Endothelial cell of umbilical vein (primary cell): ENCODE data around the gene LHX4. TPM values are rescaled to one million over a fixed set of nuclear protein-coding genes. Genes with fewer than 3 reads are reported as not detected.

Experiments used
- BruUV-seq: library from RNA; stranded (reverse); fragments of 400-500 nt; replicated peaks from 2 replicates; lab custom pipeline; 2021; lab: Mats Ljungman, UMichigan
- CTCF ChIA-PET: fragments of 300-600, 350-600 bp; sonication (Branson Sonifier 250); formaldehyde crosslinking; loops from one replicate; lab custom pipeline; 2021; ENCODE audit warnings: antibody characterized with exemption, inconsistent platforms; lab: Charles Lee
- POLR2A ChIA-PET: fragments of 300-600, 350-600 bp; sonication (Branson Sonifier 250); formaldehyde crosslinking; loops from one replicate; lab custom pipeline; 2021; ENCODE audit warnings: antibody characterized with exemption, inconsistent platforms; lab: Charles Lee
- DNase-seq: peaks from one replicate; pipeline ENCODE4 v3.0.0-alpha.2; 2011; ENCODE audit warnings: low read depth, low spot score
- FAIRE-seq: peaks from 2 replicates; lab custom pipeline; 2011; peaks lifted over from hg19 to GRCh38; lab: Jason Lieb, UNC
- H2AFZ ChIP-seq: 2 replicates; pipeline ENCODE4 v1.6.0; 2012; ENCODE audit warnings: low read depth, low read length, control low read depth, inconsistent platforms
- H3K27ac ChIP-seq: 2 replicates; pipeline ENCODE4 v1.5.1; 2011; ENCODE audit warnings: low read depth, mild to moderate bottlenecking, control low read depth, low read length, moderate library complexity; ENCODE audit not compliant: insufficient read depth
- H3K27me3 ChIP-seq, 2 experiments: 2 replicates each; pipeline versions ENCODE4 v1.6.0 to v1.6.1; 2011; ENCODE audit warnings: low read length in 2 of 2, mixed read lengths in 1 of 2; ENCODE audit not compliant: control insufficient read depth in 2 of 2, insufficient read depth in 2 of 2
- H3K36me3 ChIP-seq, 2 experiments: 2 replicates in 1 of 2; 3 replicates in 1 of 2; pipeline ENCODE4 v1.5.1; 2011; ENCODE audit warnings: low read length in 2 of 2, mild to moderate bottlenecking in 1 of 2, moderate library complexity in 1 of 2; ENCODE audit not compliant: control insufficient read depth in 2 of 2, insufficient read depth in 2 of 2; ENCODE audit errors: extremely low read depth in 1 of 2
- H3K4me1 ChIP-seq: 3 replicates; pipeline ENCODE4 v1.5.1; 2011; ENCODE audit warnings: mild to moderate bottlenecking, low read length; ENCODE audit not compliant: control insufficient read depth, insufficient read depth; ENCODE audit errors: extremely low read depth
- H3K4me2 ChIP-seq: 2 replicates; pipeline ENCODE4 v1.6.1; 2011; ENCODE audit warnings: low read length, control low read depth, mixed read lengths; ENCODE audit not compliant: insufficient read depth
- H3K4me3 ChIP-seq, 3 experiments: fragments of 200-600 bp in 1 of 3; sonication (generic), shearing (Covaris generic) in 1 of 3; replicated peaks in 1 of 3; 2 replicates each; pipeline ENCODE4 v1.5.1; 2011 to 2016; ENCODE audit warnings: control low read depth in 3 of 3, low read length in 3 of 3, mild to moderate bottlenecking in 2 of 3, inconsistent platforms in 1 of 3, low read depth in 1 of 3, moderate library complexity in 1 of 3; ENCODE audit not compliant: insufficient read depth in 1 of 3
- H3K79me2 ChIP-seq: 2 replicates; pipeline ENCODE4 v1.6.0; 2012; ENCODE audit warnings: low read length, inconsistent platforms; ENCODE audit not compliant: control insufficient read depth, insufficient read depth
- H3K9ac ChIP-seq: replicated peaks from 2 replicates; pipeline ENCODE3; 2011; ENCODE audit warnings: low read length, control low read depth; ENCODE audit not compliant: insufficient read depth; ENCODE audit errors: extremely low read depth
- H3K9me1 ChIP-seq: replicated peaks from 3 replicates; pipeline ENCODE4 v1.6.0; 2011; ENCODE audit warnings: mild to moderate bottlenecking, low read length; ENCODE audit not compliant: control insufficient read depth, insufficient read depth; ENCODE audit errors: extremely low read depth
- H3K9me3 ChIP-seq: replicated peaks from 2 replicates; pipeline ENCODE4 v1.5.1; 2012; ENCODE audit warnings: low read length, inconsistent platforms; ENCODE audit not compliant: control insufficient read depth, insufficient read depth
- H4K20me1 ChIP-seq: replicated peaks from 2 replicates; pipeline ENCODE3; 2011; ENCODE audit warnings: mild to moderate bottlenecking, low read length; ENCODE audit not compliant: control insufficient read depth, insufficient read depth; ENCODE audit errors: extremely low read depth
- EZH2 ChIP-seq: IDR thresholded peaks from 2 replicates; pipeline ENCODE4 v1.6.1; 2012; ENCODE audit warnings: borderline replicate concordance, low read depth, mild to moderate bottlenecking, moderate library complexity, low read length, inconsistent platforms; ENCODE audit not compliant: severe bottlenecking
- FOS ChIP-seq: IDR thresholded peaks from 2 replicates; pipeline ENCODE4 v1.6.1; 2011; ENCODE audit warnings: mild to moderate bottlenecking, low read length, moderate library complexity, borderline replicate concordance; ENCODE audit not compliant: insufficient read depth
- GATA2 ChIP-seq: IDR thresholded peaks from 2 replicates; pipeline ENCODE4 v1.7.0; 2011; ENCODE audit warnings: low read depth, mild to moderate bottlenecking, moderate library complexity, mixed read lengths, low read length; ENCODE audit not compliant: insufficient read length, insufficient read depth
- MYC ChIP-seq: IDR thresholded peaks from one replicate; pipeline ENCODE4 v1.6.1; 2011; ENCODE audit warnings: mild to moderate bottlenecking, low read depth, low read length
- POLR2A ChIP-seq: IDR thresholded peaks from 2 replicates; pipeline ENCODE4 v1.6.1; 2012; ENCODE audit warnings: low read depth, mild to moderate bottlenecking, control low read depth, low read length
- POLR2AphosphoS5 ChIP-seq: IDR thresholded peaks from 2 replicates; pipeline ENCODE4 v1.6.1; 2012; ENCODE audit warnings: low read depth, mild to moderate bottlenecking, control low read depth, low read length, moderate library complexity; ENCODE audit not compliant: insufficient read depth
- dilution Hi-C: fragments of 300-500 bp; cut with MboI; formaldehyde crosslinking; loops from one replicate; pipeline ENCODE4 v1.15.0; 2019; ENCODE audit warnings: low sequenced_read_pairs; ENCODE audit not compliant: extremely low pct_ligation_motif_present
- intact Hi-C: fragments of 100-400 bp; cut with micrococcal nuclease; formaldehyde crosslinking; loops from one replicate; pipeline ENCODE4 v1.10.0; 2022
- polyA plus RNA-seq, 4 experiments: library from polyadenylated mRNA; depleted of rRNA in 3 of 4; stranded (reverse) in 3 of 4; unstranded in 1 of 4; fragments of >200 nt; gene quantifications; 2 replicates each; pipeline versions ENCODE4 v1.2.1 to v1.2.3, GENCODE V29; 2011 to 2012; ENCODE audit warnings: missing spikeins in 1 of 4
- total RNA-seq: library from RNA; stranded (reverse); gene quantifications from 2 replicates; pipeline ENCODE4 v1.2.3, GENCODE V29; 2021
- TF ChIP-seq, protein P1 (sequence below): IDR thresholded peaks from 2 replicates; pipeline ENCODE4 v1.6.1; 2011; ENCODE audit not compliant: insufficient read depth, insufficient read length

The LHX4 gene
- total and polyA plus RNA-seq, 2 donors (not counting 3 experiments of a cell fraction or from before 2014, with no cell fraction given): not detected

DNA sequence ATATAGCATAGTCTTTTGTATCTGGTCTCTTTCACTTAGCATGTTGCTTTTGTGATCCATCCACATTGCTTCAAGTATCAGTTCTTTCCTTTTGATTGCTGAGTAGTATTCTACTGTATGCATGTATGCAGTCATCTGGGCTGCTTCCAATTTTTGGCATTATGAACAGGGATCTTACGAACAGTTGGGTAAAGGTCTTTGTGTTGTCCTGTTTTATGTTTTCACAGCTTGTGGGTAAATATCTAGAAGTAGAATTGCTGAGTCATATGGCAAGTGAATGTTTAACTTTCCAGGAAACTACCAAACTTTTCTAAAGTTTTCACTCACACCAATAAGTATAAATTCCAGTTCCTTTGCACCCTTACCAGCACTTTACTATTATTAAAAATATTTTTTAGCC is 60.9 kb downstream of the LHX4 start:
- H3K4me3 ChIP-seq: no peak overlapping the region
- H3K27me3 ChIP-seq: no peaks in the 10 kb centered on the region
- BruUV-seq: no TSS peak
- H3K4me2 ChIP-seq: no peak overlapping the region
- H3K9me3 ChIP-seq: no peaks in the 10 kb centered on the region
- no peaks in the 10 kb centered on the region for H3K4me1 ChIP-seq
- no peak for TF ChIP-seq GATA2
- no peak for TF ChIP-seq POLR2A
- TF ChIP-seq MYC: no peak
- TF ChIP-seq POLR2AphosphoS5: no peak
- TF ChIP-seq FOS: no peak
- no peak for TF ChIP-seq EZH2
- no peak overlapping the region for H3K9ac ChIP-seq
- FAIRE-seq (no peak), DNase-seq (peak; percentile 14)
- ChIA-PET POLR2A (no interaction called here), CTCF (no interaction called here)
- intact Hi-C loops (no loop called here), dilution Hi-C loops (no loop called here)
- no peaks in the 10 kb centered on the region for H4K20me1 ChIP-seq
- H3K27ac ChIP-seq: no peak overlapping the region
- H3K9me1 ChIP-seq: no peaks in the 10 kb centered on the region
- H3K79me2 ChIP-seq: no peaks in the 10 kb centered on the region
- no peaks in the 10 kb centered on the region for H3K36me3 ChIP-seq
- no peak overlapping the region for H2AFZ ChIP-seq

DNA sequence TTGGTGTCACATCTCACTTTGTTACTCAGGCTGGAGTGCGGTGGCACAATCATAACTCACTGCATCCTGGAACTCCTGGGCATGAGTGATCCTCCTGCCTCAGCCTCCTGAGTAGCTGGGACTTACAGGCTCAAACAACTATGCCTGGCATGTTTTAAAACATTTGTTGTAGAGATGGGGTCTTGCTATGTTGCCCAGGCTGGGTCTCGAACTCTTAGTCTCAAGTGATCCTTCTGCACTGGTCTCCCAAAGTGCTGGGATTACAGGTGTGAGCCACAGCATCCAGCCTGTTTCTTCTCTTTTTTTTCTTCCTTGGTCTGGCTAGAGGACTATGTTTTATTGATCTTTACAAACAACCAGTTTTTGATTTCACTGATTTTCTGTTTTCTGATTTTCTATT is 64.6 kb downstream of the LHX4 start:
- Histone ChIP-seq H3K36me3 (no peaks in the 10 kb centered on the region), H3K4me3 (no peak overlapping the region), H3K4me1 (no peaks in the 10 kb centered on the region), H2AFZ (no peak overlapping the region), H3K27me3 (no peaks in the 10 kb centered on the region), H3K9ac (no peak overlapping the region), H3K9me1 (no peaks in the 10 kb centered on the region), H3K27ac (no peak overlapping the region), H4K20me1 (no peaks in the 10 kb centered on the region), H3K9me3 (no peaks in the 10 kb centered on the region), H3K4me2 (no peak overlapping the region), H3K79me2 (no peaks in the 10 kb centered on the region)
- dilution Hi-C loops: no loop called here
- ChIA-PET CTCF (no interaction called here), POLR2A (no interaction called here)
- intact Hi-C loops: no loop called here
- FAIRE-seq (no peak), DNase-seq (no peak)
- TF ChIP-seq FOS: no peak
- TF ChIP-seq POLR2AphosphoS5: no peak
- TF ChIP-seq, protein P1, sequence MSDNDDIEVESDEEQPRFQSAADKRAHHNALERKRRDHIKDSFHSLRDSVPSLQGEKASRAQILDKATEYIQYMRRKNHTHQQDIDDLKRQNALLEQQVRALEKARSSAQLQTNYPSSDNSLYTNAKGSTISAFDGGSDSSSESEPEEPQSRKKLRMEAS: no peak
- BruUV-seq: no TSS peak
